KMS-11 (cell line): Measurements from ENCODE around the gene SH3GL2.

ENCODE experiments used
- H2AFZ ChIP-seq: fragments of 200-600 bp; sonication (generic); 2 replicates; pipeline ENCODE4 v1.6.1; 2016; ENCODE audit warnings: antibody characterized with exemption, mixed run types, low read depth
- H3K27ac ChIP-seq: fragments of 200-600 bp; sonication (generic); 2 replicates; pipeline ENCODE4 v1.6.1; 2016; ENCODE audit warnings: mild to moderate bottlenecking, mixed run types
- H3K27me3 ChIP-seq: fragments of 200-600 bp; sonication (generic); 2 replicates; pipeline ENCODE4 v1.6.1; 2017; ENCODE audit warnings: mild to moderate bottlenecking, low read depth, mixed run types, moderate library complexity; ENCODE audit not compliant: insufficient read depth
- H3K36me3 ChIP-seq: fragments of 200-600 bp; sonication (generic); 2 replicates; pipeline ENCODE4 v1.6.1; 2017; ENCODE audit warnings: mild to moderate bottlenecking, mixed run types; ENCODE audit not compliant: insufficient read depth
- H3K4me1 ChIP-seq: fragments of 200-600 bp; sonication (generic); 2 replicates; pipeline ENCODE4 v1.6.1; 2016; ENCODE audit warnings: mild to moderate bottlenecking, low read depth, mixed run types; ENCODE audit not compliant: poor library complexity, severe bottlenecking
- H3K4me2 ChIP-seq: fragments of 200-600 bp; sonication (generic); 2 replicates; pipeline ENCODE4 v1.7.0; 2016; ENCODE audit warnings: mild to moderate bottlenecking, mixed run types
- H3K4me3 ChIP-seq: fragments of 200-600 bp; sonication (generic); IDR thresholded peaks from 2 replicates; pipeline ENCODE4 v1.6.1; 2017; ENCODE audit warnings: low read depth, low read length, mixed read lengths; ENCODE audit not compliant: insufficient read depth
- H3K79me2 ChIP-seq: fragments of 200-600 bp; sonication (generic); 2 replicates; pipeline ENCODE4 v1.6.1; 2016; ENCODE audit warnings: low read depth, mixed run types; ENCODE audit not compliant: insufficient read depth
- H3K9ac ChIP-seq: fragments of 200-600 bp; sonication (generic); 2 replicates; pipeline ENCODE4 v1.6.1; 2016; ENCODE audit warnings: mild to moderate bottlenecking, mixed run types
- H4K20me1 ChIP-seq: fragments of 200-600 bp; sonication (generic); 2 replicates; pipeline ENCODE4 v1.6.1; 2016; ENCODE audit warnings: mild to moderate bottlenecking, mixed run types; ENCODE audit not compliant: insufficient read depth
- CTCF ChIP-seq: fragments of 200-600 bp; sonication (generic); conservative IDR thresholded peaks from 2 replicates; pipeline ENCODE4 v1.6.1; 2017; ENCODE audit warnings: low read depth, mild to moderate bottlenecking, antibody characterized with exemption, low read length, moderate library complexity, mixed read lengths

The SH3GL2 gene

DNA sequence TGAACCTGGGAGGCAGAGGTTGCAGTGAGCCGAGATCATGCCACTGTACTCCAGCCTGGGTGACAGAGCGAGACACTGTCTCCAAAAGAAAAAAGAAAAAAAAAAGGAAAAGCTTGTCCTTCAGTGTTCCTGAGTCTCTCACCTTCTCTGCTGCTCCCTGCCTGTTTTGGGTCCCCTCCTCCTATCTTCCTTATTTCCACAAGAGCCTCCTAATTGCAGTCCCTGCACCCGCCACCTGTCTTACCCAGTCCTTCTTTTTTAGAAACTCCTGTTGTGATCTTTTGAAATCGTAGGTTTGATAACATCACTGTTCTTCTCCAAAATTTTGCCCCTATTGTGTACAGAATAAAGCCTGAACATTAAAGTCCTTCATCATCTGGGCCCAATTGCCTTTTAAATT is 234.9 kb downstream of the SH3GL2 start:
- no peak overlapping the region for H3K9ac ChIP-seq
- no peaks in the 10 kb centered on the region for H4K20me1 ChIP-seq
- H3K27ac ChIP-seq, result no peak overlapping the region
- no peak overlapping the region for H3K4me2 ChIP-seq
- no peaks in the 10 kb centered on the region for H3K79me2 ChIP-seq
- TF ChIP-seq CTCF, result no peak
- no peaks in the 10 kb centered on the region for H3K27me3 ChIP-seq
- no peak overlapping the region for H3K4me3 ChIP-seq
- H2AFZ ChIP-seq, result no peak overlapping the region
- H3K36me3 ChIP-seq, result no peaks in the 10 kb centered on the region
- H3K4me1 ChIP-seq, result no peaks in the 10 kb centered on the region

- H3K79me2 ChIP-seq, result no peaks in the 10 kb centered on the region
- H3K4me2 ChIP-seq, result no peak overlapping the region
- no peak overlapping the region for H3K4me3 ChIP-seq
- H3K27me3 ChIP-seq, result no peaks in the 10 kb centered on the region
- H4K20me1 ChIP-seq, result no peaks in the 10 kb centered on the region
- no peak for TF ChIP-seq CTCF
- H3K4me1 ChIP-seq, result peaks cover 5% of the 10 kb centered on the region
- H2AFZ ChIP-seq, result no peak overlapping the region
- no peak overlapping the region for H3K27ac ChIP-seq
- H3K36me3 ChIP-seq, result no peaks in the 10 kb centered on the region
- no peak overlapping the region for H3K9ac ChIP-seq
Measured at GRCh38 chr9:17816431-17817027, 237.7 kb downstream of the SH3GL2 start.

DNA sequence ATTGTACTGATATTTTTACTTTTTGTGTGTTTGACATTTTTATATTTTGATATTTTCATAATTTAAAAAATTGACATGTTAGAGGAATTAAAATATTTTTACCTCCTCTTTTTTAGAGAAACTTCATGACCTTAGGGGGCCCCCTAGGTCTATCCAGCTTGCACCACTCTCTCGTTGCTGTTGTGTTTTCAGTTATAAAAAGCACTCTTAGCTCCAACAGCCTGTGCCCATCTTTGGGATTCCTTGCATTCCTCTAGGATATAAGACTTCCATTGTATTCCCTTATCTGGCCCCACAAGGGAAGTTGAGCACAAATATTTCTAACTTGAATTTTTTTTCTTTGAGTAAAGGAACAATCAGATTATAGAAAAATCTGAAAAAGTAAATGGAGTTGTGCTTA is 245.3 kb downstream of the SH3GL2 start:
- H2AFZ ChIP-seq, result peak overlapping the region; percentile 85
- H3K79me2 ChIP-seq, result no peaks in the 10 kb centered on the region
- H3K4me2 ChIP-seq, result peak overlapping the region; percentile 89
- no peaks in the 10 kb centered on the region for H3K36me3 ChIP-seq
- no peaks in the 10 kb centered on the region for H4K20me1 ChIP-seq
- no peak overlapping the region for H3K4me3 ChIP-seq
- 0 out of 2 replicates have a peak, but pooled peaks have one; percentile 7 for TF ChIP-seq CTCF
- H3K27ac ChIP-seq, result peak overlapping the region; percentile 81
- no peaks in the 10 kb centered on the region for H3K27me3 ChIP-seq
- H3K4me1 ChIP-seq, result peaks cover 41% of the 10 kb centered on the region
- 0 out of 2 replicates have a peak overlapping the region, but pooled peaks have one; percentile 6 for H3K9ac ChIP-seq

DNA sequence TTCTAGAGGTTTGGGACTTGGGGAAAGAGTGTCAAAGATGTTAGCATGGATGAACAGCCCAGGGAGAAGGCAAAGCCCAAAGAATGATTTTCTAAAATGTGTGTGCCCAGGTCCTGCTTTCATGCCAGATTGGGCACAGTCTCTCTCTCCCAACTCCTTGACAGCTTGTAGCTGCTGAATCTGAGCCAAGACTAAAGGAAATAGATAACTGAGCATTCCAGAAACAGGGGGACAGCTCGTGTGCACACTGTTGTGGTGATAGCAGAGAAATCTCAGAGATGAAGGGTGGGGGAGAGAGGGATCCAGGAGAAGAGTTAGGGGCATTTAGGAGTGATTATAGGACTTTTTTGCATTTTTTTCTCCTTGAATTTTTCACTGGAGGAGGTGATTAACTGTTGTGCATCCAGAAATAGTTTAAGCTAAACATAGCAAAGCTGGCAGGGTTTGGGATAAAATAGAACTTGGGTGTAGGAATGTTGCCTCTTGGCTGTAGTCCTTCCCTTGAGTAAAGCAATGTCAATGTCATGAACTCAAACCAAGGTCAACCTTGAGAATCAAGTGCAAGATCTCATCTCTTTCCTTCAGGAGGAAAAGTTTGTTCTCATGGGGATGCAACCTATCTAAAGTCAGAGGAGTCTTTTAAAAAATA is 245.9 kb downstream of the SH3GL2 start:
- H3K79me2 ChIP-seq, result no peaks in the 10 kb centered on the region
- no peak for TF ChIP-seq CTCF
- H3K4me2 ChIP-seq, result peak overlapping the region; percentile 89
- peak overlapping the region; percentile 85 for H2AFZ ChIP-seq
- H3K36me3 ChIP-seq, result no peaks in the 10 kb centered on the region
- no peak overlapping the region for H3K4me3 ChIP-seq
- peak overlapping the region; percentile 81 for H3K27ac ChIP-seq
- H3K27me3 ChIP-seq, result no peaks in the 10 kb centered on the region
- peaks cover 41% of the 10 kb centered on the region for H3K4me1 ChIP-seq
- H3K9ac ChIP-seq, result 0 out of 2 replicates have a peak overlapping the region, but pooled peaks have one; percentile 6
- no peaks in the 10 kb centered on the region for H4K20me1 ChIP-seq
